IPS-NIHi7 (cell line): ENCODE data around the gene KIF26B.

Experiments
- DNase-seq: peaks from one replicate; pipeline ENCODE4 v3.0.0; 2012; ENCODE audit warnings: mixed read lengths; ENCODE audit errors: extremely low spot score

The KIF26B gene

GRCh38 chr1:245207801-245208200, 53.0 kb downstream of the KIF26B start:
- no peak for DNase-seq

GRCh38 chr1:245209658-245210435, 55.1 kb downstream of the KIF26B start:
- no peak for DNase-seq

GRCh38 chr1:245211035-245211749, 56.4 kb downstream of the KIF26B start:
- no peak for DNase-seq

GRCh38 chr1:245211761-245212160, 57.0 kb downstream of the KIF26B start:
- no peak for DNase-seq

GRCh38 chr1:245212221-245212710, 57.5 kb downstream of the KIF26B start:
- no peak for DNase-seq

GRCh38 chr1:245213066-245213831, 58.5 kb downstream of the KIF26B start:
- DNase-seq: no peak

GRCh38 chr1:245215071-245215470, 60.3 kb downstream of the KIF26B start:
- DNase-seq: no peak

GRCh38 chr1:245216366-245217115, 61.8 kb downstream of the KIF26B start:
- DNase-seq: peak; percentile 56

GRCh38 chr1:245217853-245218608, 63.2 kb downstream of the KIF26B start:
- no peak for DNase-seq

GRCh38 chr1:245220381-245220985, 65.7 kb downstream of the KIF26B start:
- no peak for DNase-seq

GRCh38 chr1:245221805-245222204, 67.0 kb downstream of the KIF26B start:
- DNase-seq: no peak

- DNase-seq: no peak
Measured at GRCh38 chr1:245222931-245223595, 68.3 kb downstream of the KIF26B start.

- DNase-seq: peak; percentile 30
Measured at GRCh38 chr1:245225322-245226202, 70.8 kb downstream of the KIF26B start.

GRCh38 chr1:245226203-245226499, 71.4 kb downstream of the KIF26B start:
- DNase-seq: no peak

GRCh38 chr1:245229051-245229450, 74.3 kb downstream of the KIF26B start:
- DNase-seq: no peak

GRCh38 chr1:245232931-245233330, 78.1 kb downstream of the KIF26B start:
- DNase-seq: no peak

- DNase-seq: peak; percentile 68
Measured at GRCh38 chr1:245234217-245235081, 79.7 kb downstream of the KIF26B start.

GRCh38 chr1:245235156-245235555, 80.4 kb downstream of the KIF26B start:
- no peak for DNase-seq
